Adipocyte (in vitro differentiated cells): ENCODE results near the gene GET3.
"Not testable (repeated sequence)": the region's sequence is repeated elsewhere in the genome, so short reads cannot be mapped to it uniquely, and the experiment has no call there.

ENCODE experiments used
- DNase-seq: peaks from one replicate; pipeline ENCODE4 v3.0.0-alpha.2; 2015; ENCODE audit warnings: low read depth
- H3K27me3 ChIP-seq: replicated peaks from 2 replicates; pipeline ENCODE4 v1.7.0; 2013; ENCODE audit warnings: mild to moderate bottlenecking, low read length, moderate library complexity; ENCODE audit not compliant: control insufficient read depth, insufficient read depth
- H3K36me3 ChIP-seq: 2 replicates; pipeline ENCODE4 v1.7.0; 2013; ENCODE audit warnings: low read length, mild to moderate bottlenecking, moderate library complexity; ENCODE audit not compliant: control insufficient read depth, insufficient read depth, severe bottlenecking
- H3K4me1 ChIP-seq: 2 replicates; pipeline ENCODE4 v1.7.0; 2013; ENCODE audit warnings: mild to moderate bottlenecking, low read length, moderate library complexity; ENCODE audit not compliant: control insufficient read depth, insufficient read depth
- H3K4me3 ChIP-seq: 2 replicates; pipeline ENCODE4 v1.7.0; 2013; ENCODE audit warnings: mild to moderate bottlenecking, low read length, moderate library complexity
- H3K9ac ChIP-seq: 2 replicates; pipeline ENCODE4 v1.7.0; 2013; ENCODE audit warnings: mild to moderate bottlenecking, low read length, moderate library complexity
- H3K9me3 ChIP-seq: 2 replicates; pipeline ENCODE4 v1.7.0; 2013; ENCODE audit warnings: mild to moderate bottlenecking, low read length, moderate library complexity; ENCODE audit not compliant: control insufficient read depth

The GET3 gene

GRCh38 chr19:12736995-12737834, at the start of gene GET3:
GET3 (plus strand) TSS chr19:12737497; CDS start chr19:12737506, 9 bp downstream.
- H3K27me3 ChIP-seq, result no peaks in the 10 kb centered on the region
- DNase-seq, result peak; percentile 99
- H3K9me3 ChIP-seq, result no peaks in the 10 kb centered on the region
- peaks cover 22% of the 10 kb centered on the region for H3K4me1 ChIP-seq
- peaks cover 11% of the 10 kb centered on the region for H3K36me3 ChIP-seq
- H3K9ac ChIP-seq, result peak within 1 kb of the TSS; percentile 93
- peak within 1 kb of the TSS; percentile 96 for H3K4me3 ChIP-seq

DNA sequence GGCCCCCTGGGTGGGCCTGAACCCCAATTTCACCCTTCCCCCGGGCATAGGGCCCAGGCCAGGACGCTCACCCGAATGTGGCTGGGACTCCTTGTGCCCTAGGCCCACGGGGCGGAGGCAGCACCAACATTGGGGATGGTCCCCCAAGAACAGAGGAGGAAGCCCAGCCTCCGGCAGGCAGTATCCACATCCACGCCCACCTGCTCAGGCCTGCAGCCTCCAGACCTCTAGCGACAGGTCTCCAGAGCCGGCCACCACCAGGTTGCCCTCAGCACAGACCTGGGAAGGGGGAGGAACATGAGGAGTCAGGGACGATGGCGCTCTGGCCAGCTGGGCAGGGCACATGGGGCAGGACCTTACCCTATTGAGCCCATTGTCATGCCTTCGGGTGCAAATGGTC, 48.3 kb upstream of the GET3 start:
- no peaks in the 10 kb centered on the region for H3K4me1 ChIP-seq
- H3K36me3 ChIP-seq, result peaks cover 5% of the 10 kb centered on the region
- no peaks in the 10 kb centered on the region for H3K27me3 ChIP-seq
- H3K9me3 ChIP-seq, result no peaks in the 10 kb centered on the region
- no peak overlapping the region for H3K4me3 ChIP-seq
- DNase-seq, result no peak
- H3K9ac ChIP-seq, result no peak overlapping the region

DNA sequence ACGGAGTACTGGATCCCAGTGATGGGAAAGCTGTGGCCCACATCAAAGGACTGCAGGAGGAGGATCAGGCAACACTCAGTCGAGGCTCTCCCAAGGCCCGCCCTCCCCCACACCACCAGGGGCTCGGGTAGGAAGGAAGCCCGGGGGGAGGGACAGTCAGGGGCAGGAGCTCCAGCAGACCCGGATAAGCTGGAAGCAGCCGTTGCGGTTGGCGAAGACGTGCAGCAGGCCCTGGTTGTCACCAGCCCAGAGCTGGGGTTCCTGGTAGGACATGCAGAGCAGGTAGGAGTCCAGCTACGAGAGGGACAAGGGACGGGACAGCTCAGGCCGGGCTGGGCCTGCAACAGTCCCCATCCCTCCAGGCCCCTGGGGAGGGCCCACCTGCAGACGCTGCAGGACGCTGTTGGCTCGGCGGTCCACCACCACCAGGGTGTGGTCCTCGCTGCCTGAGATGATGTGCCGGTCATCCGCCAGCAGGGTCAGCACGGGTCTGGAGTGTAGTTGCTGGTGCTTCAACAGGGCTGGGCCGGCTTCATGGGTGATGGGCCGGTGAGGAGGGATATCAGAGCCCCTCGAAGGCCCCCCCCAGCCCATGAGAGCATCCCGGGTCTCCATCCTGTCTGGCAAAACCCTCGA, 47.6 kb upstream of the GET3 start:
- H3K4me1 ChIP-seq, result no peaks in the 10 kb centered on the region
- H3K36me3 ChIP-seq, result peaks cover 5% of the 10 kb centered on the region
- DNase-seq, result no peak
- no peak overlapping the region for H3K9ac ChIP-seq
- H3K9me3 ChIP-seq, result no peaks in the 10 kb centered on the region
- H3K27me3 ChIP-seq, result no peaks in the 10 kb centered on the region
- H3K4me3 ChIP-seq, result no peak overlapping the region

GRCh38 chr19:12692960-12693359, 44.3 kb upstream of the GET3 start:
- Histone ChIP-seq H3K9ac (no peak overlapping the region), H3K4me1 (peaks cover 16% of the 10 kb centered on the region), H3K9me3 (no peaks in the 10 kb centered on the region), H3K36me3 (peaks cover 7% of the 10 kb centered on the region), H3K27me3 (no peaks in the 10 kb centered on the region), H3K4me3 (no peak overlapping the region)
- no peak for DNase-seq

DNA sequence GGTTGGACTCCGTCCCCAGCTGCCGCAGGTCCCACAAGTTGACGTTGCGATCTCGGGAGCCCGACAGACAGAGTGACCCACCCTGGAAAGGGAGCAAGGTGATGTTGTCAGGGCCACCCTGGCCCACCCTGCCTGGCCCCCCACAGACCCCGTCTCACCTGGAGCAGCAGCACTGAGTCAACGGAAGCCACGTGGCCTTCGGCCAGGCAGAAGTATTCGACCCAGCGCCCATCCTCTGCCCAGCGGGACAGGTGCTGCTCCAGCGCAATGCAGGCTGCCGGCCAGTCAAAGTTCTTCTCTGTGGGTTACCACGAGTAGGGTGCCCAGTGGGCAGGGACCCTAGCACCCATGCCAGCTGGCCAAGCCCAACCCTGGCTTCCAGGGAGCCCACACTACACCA, 42.7 kb upstream of the GET3 start:
- H3K4me1 ChIP-seq, result peaks cover 16% of the 10 kb centered on the region
- H3K9me3 ChIP-seq, result no peaks in the 10 kb centered on the region
- DNase-seq, result no peak
- H3K4me3 ChIP-seq, result no peak overlapping the region
- no peaks in the 10 kb centered on the region for H3K27me3 ChIP-seq
- no peak overlapping the region for H3K9ac ChIP-seq
- peaks cover 13% of the 10 kb centered on the region for H3K36me3 ChIP-seq

DNA sequence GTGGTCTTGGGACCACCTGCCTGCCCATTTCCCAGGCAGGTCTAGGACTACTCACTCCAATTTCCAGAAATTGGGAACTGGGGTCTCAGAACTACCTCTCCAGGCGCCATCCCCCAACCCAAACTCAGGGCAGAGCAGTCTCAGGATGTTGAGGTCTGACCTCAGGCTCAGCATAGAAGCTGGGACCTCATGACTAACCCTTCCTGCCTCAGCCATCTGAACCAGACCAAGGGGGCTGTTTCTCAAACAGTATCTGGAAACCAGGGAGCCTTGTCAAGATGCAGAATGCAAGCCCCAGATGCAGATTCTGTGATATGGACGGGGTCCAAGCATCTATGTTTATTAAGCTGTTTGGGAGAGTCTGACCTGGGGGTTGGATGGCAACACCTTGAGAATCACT, 42.2 kb upstream of the GET3 start:
- no peaks in the 10 kb centered on the region for H3K27me3 ChIP-seq
- peaks cover 18% of the 10 kb centered on the region for H3K36me3 ChIP-seq
- H3K4me1 ChIP-seq, result peaks cover 16% of the 10 kb centered on the region
- peak overlapping the region; percentile 96 for H3K4me3 ChIP-seq
- no peak for DNase-seq
- H3K9ac ChIP-seq, result no peak overlapping the region
- H3K9me3 ChIP-seq, result no peaks in the 10 kb centered on the region

DNA sequence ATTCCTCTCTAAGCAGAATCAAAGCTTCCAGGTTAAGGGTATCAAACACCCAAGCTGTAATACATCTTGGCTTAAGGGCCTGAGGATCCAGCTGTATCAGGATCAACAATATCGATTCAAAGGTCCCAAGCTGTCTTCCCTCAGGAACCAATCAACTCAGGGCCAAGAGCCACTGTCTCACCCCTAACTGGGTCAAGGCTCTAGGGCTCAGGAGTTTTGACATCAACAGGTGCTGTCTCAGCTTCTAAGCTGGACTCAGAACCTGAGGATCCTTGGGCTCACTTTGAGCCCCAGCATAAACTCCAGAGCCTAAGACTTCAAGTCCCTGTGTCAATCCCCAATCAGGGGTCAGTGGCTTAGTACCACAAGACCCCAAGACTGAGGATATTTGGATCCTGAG, 41.8 kb upstream of the GET3 start:
- no peaks in the 10 kb centered on the region for H3K27me3 ChIP-seq
- peak overlapping the region; percentile 41 for H3K9ac ChIP-seq
- H3K4me1 ChIP-seq, result peaks cover 16% of the 10 kb centered on the region
- H3K36me3 ChIP-seq, result peaks cover 19% of the 10 kb centered on the region
- H3K9me3 ChIP-seq, result no peaks in the 10 kb centered on the region
- no peak for DNase-seq
- peak overlapping the region; percentile 96 for H3K4me3 ChIP-seq

- Histone ChIP-seq H3K27me3 (no peaks in the 10 kb centered on the region), H3K9me3 (no peaks in the 10 kb centered on the region), H3K4me1 (peaks cover 16% of the 10 kb centered on the region), H3K9ac (peak overlapping the region; percentile 96), H3K36me3 (peaks cover 24% of the 10 kb centered on the region), H3K4me3 (peak overlapping the region; percentile 96)
- DNase-seq, result no peak
Measured at GRCh38 chr19:12695997-12696365, 41.3 kb upstream of the GET3 start.

DNA sequence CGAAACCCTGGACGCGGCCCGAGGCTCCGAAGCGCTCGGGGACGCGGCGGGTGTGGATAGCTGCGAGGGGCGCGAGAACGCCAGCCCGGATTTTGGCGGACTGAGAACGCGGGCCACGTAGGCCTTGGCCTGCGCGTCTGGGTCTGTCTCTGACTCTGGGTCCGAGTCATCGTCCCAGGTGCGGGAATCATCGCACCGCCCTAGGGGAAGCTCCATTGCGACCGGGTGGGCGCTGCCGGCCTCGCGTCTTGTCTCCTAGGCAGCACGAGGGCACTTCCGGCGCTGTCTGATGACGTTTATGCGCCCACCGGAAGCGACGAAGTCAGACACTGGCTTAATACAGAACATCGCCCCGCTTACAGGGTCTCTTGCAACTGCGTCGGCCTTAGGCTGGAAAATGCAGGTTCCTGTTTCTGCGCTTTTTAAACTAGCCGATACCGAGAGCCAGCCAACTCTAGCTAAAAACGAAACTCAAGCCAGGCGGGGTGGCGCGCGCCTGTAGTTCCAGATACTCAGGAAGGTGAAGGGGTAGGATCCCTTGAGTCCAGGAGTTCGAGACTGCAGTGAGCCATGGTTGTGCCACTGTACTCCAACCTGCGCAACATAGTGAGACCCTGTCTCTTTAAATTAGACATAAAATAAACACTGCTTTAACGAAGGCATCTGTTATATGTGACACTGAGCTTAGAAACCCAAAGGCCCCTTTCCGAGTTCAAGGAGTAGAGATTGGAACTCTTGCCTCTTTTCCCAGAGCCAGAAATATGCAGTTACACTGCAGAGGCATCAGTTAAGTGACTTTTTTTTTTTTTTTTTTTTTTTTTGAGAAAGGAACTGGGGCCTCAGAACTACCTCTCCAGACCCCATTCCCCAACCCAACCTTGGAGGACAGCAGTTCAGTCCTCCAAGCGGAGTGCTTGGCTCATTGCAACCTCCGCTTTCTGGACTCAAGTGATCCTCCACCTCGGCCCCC, 40.6 kb upstream of the GET3 start, which contains the start of gene FBXW9:
Gene FBXW9, minus strand, starts transcription at position 266 of the 970 bp plus-strand sequence. Its CDS starts 50 bp downstream, at position 216.
- Histone ChIP-seq H3K27me3 (no peaks in the 10 kb centered on the region), H3K9me3 (no peaks in the 10 kb centered on the region), H3K9ac (peak within 1 kb of the TSS; percentile 96), H3K4me3 (peak within 1 kb of the TSS; percentile 96), H3K4me1 (peaks cover 16% of the 10 kb centered on the region), H3K36me3 (peaks cover 31% of the 10 kb centered on the region)
- peak; percentile 96 for DNase-seq

GRCh38 chr19:12697425-12697824, 39.9 kb upstream of the GET3 start:
- peak overlapping the region; percentile 96 for H3K4me3 ChIP-seq
- H3K27me3 ChIP-seq, H3K9ac ChIP-seq, DNase-seq, H3K9me3 ChIP-seq: not testable (repeated sequence)
- peaks cover 16% of the 10 kb centered on the region for H3K4me1 ChIP-seq
- H3K36me3 ChIP-seq, result peaks cover 38% of the 10 kb centered on the region

- H3K9ac ChIP-seq, result no peak overlapping the region
- H3K4me3 ChIP-seq, result no peak overlapping the region
- DNase-seq, result no peak
- no peaks in the 10 kb centered on the region for H3K9me3 ChIP-seq
- no peaks in the 10 kb centered on the region for H3K27me3 ChIP-seq
- H3K4me1 ChIP-seq, result peaks cover 16% of the 10 kb centered on the region
- peaks cover 45% of the 10 kb centered on the region for H3K36me3 ChIP-seq
Measured at GRCh38 chr19:12698138-12698537, 39.2 kb upstream of the GET3 start.
